Kidney tubule cell (primary cell): ENCODE measurements around the gene GALNT9.
A peak's percentile ranks its signal among the peaks of the same experiment; 100 is the strongest.

Experiments
- DNase-seq: peaks from one replicate; pipeline ENCODE4 v3.0.0-alpha.2; 2018; ENCODE audit warnings: low spot score

The GALNT9 gene

GRCh38 chr12:132292328-132293319 is 36.8 kb downstream of the GALNT9 start:
- DNase-seq, result no peak

DNA sequence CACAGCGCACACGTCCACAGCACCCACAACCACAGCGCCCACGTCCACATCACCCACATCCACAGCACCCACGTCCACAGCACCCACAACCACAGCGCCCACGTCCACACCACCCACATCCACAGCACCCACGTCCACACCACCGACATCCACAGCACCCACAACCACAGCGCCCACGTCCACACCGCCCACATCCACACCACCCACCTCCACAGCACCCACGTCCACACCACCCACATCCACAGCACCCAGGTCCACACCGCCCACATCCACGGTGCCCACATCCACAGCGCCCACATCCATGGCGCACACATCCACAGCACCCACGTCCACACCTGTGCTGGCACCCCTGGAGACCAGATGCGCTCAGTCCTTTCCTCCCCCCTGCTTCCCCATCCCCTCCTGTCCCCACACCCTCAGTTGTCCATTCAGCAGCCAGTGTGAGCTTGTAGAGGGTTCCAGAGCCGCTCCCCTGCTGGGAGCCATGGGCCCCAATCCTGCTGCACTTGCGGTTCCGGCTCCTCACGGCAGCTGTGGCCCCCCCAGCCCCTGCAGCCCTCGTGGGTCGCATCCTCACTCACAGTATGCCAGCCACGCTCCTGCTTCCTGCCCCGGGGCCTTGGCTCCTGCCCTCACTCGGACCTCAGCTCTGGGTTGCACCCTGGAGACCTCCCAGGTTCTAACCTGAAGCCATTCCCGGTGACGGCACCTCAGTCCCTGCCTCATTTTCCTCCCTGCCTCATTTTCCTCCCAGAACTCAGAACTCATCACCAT is 37.8 kb downstream of the GALNT9 start:
- DNase-seq, result no peak

GRCh38 chr12:132290203-132290540 is 39.2 kb downstream of the GALNT9 start:
- DNase-seq, result no peak

DNA sequence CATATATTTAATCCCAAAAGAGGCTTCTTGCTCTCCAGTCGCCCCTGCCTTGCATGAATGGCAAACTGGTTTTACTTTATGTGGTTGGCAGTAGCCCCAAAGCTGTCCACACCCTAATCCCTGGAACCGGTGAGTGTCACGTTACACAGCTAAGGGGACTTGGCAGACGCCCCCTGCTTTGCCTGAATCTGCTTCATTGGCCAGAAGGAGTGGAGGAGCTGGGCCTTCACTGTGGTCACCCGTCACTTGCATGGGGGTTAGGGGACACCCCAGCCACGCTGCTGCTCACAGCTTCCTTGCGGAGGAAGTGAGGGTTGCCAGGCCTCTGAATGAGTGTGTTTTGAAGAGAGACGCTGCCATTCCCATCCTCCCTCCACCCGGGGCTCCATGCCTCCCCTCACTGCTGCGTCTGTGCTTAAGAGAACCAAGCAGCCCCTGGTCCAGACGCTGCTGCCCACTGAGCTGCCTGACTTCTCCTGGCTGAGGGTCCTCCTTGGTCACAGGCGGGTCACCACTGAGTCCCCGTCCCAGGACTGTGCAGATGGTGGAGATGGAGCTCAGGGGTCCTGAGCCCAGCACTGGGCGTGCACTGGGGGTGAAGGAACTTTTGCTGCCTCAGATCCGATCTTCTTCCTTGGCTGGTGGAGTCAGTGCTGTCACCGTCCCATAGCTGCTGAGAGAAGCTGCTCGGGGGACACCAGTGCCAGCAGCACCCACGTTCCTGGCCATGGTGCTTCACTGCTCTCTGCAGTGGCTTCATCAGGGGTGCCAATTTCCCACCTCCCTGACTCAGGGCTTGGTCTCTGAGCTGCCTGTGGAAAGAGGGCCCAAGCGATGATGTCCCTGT is 39.8 kb downstream of the GALNT9 start:
- no peak for DNase-seq

GRCh38 chr12:132288516-132289215 is 40.7 kb downstream of the GALNT9 start:
- DNase-seq, result peak; percentile 63

- DNase-seq, result no peak
Measured at GRCh38 chr12:132287391-132288238, 41.8 kb downstream of the GALNT9 start.

DNA sequence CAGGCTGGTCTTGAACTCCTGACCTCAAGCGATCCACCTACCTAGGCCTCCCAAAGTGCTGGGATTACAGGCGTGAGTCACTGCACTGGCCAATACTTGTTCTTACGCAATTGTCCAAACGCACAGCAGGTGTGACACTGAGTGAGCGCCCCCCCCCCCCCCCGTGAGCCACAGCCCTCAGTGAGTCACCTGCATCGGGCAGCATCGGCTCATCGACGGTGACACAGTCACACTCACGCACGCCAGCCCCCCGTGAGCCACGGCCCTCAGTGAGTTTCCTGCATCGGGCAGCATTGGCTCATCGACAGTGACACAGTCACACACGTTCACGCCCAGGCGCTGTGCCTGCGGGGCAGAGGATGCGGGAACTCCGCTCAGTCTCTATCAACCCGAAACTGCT is 42.5 kb downstream of the GALNT9 start:
- peak; percentile 87 for DNase-seq

- DNase-seq, result peak; percentile 76
Measured at GRCh38 chr12:132285991-132286681, 43.3 kb downstream of the GALNT9 start.

- DNase-seq, result peak; percentile 80
Measured at GRCh38 chr12:132284827-132285741, 44.3 kb downstream of the GALNT9 start.

- peak; percentile 72 for DNase-seq
Measured at GRCh38 chr12:132284071-132284826, 45.1 kb downstream of the GALNT9 start.

GRCh38 chr12:132282950-132283771 is 46.2 kb downstream of the GALNT9 start:
- DNase-seq, result peak; percentile 19

- DNase-seq, result no peak
Measured at GRCh38 chr12:132282031-132282949, 47.1 kb downstream of the GALNT9 start.

GRCh38 chr12:132281038-132281437 is 48.4 kb downstream of the GALNT9 start:
- DNase-seq, result no peak

DNA sequence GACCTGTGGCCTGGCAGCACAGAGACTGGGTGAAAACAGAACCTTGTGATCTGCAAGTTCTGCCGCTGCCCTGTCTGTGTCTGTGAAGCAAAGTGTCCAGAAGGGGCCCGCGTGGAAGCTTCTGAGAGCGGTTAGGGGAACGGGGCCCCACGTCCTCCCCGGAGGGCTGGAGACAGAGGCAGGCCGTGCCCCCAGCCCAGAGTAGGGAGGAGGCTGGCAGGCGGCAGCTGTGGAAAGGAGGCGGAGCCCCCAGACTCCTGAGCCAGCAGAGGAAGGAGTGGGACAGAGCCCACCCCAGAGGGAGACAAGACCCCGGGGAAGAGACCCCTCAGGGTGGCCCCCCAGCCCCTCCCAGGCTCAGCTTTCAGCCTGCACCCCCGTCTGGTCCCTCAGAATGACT is 49.0 kb downstream of the GALNT9 start:
- DNase-seq, result no peak

DNA sequence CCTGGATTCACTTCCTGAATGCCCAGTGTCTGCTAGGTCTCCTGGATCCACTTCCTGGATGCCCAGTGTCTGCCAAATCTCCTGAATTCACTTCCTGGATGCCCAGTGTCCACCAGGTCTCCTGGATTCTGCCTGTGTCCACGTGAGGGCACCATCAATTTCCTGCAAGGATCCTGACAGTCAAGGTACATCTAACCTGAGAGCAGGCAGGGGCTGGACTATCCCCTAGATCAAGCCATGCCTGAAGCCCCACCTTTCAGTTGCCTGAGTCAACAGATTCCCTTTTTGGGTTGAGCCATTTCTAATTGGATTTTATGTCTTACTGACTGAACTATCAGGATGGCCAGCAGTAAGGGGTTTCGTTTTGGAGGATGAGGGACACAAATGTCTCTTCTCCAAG is 49.5 kb downstream of the GALNT9 start:
- no peak for DNase-seq
